Large intestine (tissue), 3 donors: ENCODE measurements around the gene RASAL3. TPM values are rescaled to one million over a fixed set of nuclear protein-coding genes. Genes with fewer than 3 reads are reported as not detected.
A peak's percentile ranks its signal among the peaks of the same experiment; 100 is the strongest.

Experiments used
- DNase-seq, 2 donors: peaks; one replicate each; pipeline versions ENCODE4 v3.0.0 to v3.0.0-alpha.2; 2013
- H3K27ac ChIP-seq: one replicate; pipeline ENCODE4 v1.5.1; 2013; ENCODE audit warnings: low read length
- H3K27me3 ChIP-seq: 2 replicates; pipeline ENCODE4 v1.6.1; 2013; ENCODE audit warnings: low read length; ENCODE audit not compliant: control insufficient read depth, insufficient read depth
- H3K36me3 ChIP-seq: 2 replicates; pipeline ENCODE4 v1.6.1; 2013; ENCODE audit warnings: low read length; ENCODE audit not compliant: control insufficient read depth, insufficient read depth
- H3K4me1 ChIP-seq: one replicate; pipeline ENCODE4 v1.6.1; 2013; ENCODE audit warnings: low read length; ENCODE audit not compliant: control insufficient read depth, insufficient read depth
- H3K4me3 ChIP-seq: one replicate; pipeline ENCODE4 v1.5.1; 2013; ENCODE audit warnings: low read length
- H3K9me3 ChIP-seq: one replicate; pipeline ENCODE4 v1.6.1; 2013; ENCODE audit warnings: mild to moderate bottlenecking, low read depth, low read length, moderate library complexity; ENCODE audit not compliant: control insufficient read depth
- WGBS: methylation state at CpG from one replicate; pipeline ENCODE4 v1.1.5; 2013; ENCODE audit warnings: low lambda C conversion rate; ENCODE audit not compliant: insufficient coverage; 5-methylcytosine and 5-hydroxymethylcytosine counted together
- polyA plus RNA-seq: library from polyadenylated mRNA; unstranded; fragments of 120-200 nt; gene quantifications from one replicate; pipeline ENCODE4 v1.2.1, GENCODE V29; 2013

Gene RASAL3
- polyA plus RNA-seq, 1 donor, result 2.8 TPM

GRCh38 chr19:15456871-15457700 lies 7.3 kb downstream of the RASAL3 start:
- Histone ChIP-seq H3K4me3 (no peak overlapping the region), H3K27me3 (peaks cover 79% of the 10 kb centered on the region), H3K36me3 (no peaks in the 10 kb centered on the region), H3K9me3 (no peaks in the 10 kb centered on the region), H3K4me1 (peaks cover 5% of the 10 kb centered on the region), H3K27ac (no peak overlapping the region)
- DNase-seq, result peak; percentile 41 to 49
- no CpG with 5 or more reads among the region's 86 CpGs for WGBS

- Histone ChIP-seq H3K36me3 (no peaks in the 10 kb centered on the region), H3K4me3 (no peak overlapping the region), H3K27me3 (peaks cover 78% of the 10 kb centered on the region), H3K27ac (no peak overlapping the region), H3K4me1 (peaks cover 5% of the 10 kb centered on the region), H3K9me3 (no peaks in the 10 kb centered on the region)
- no peak for DNase-seq
- WGBS, result no CpG with 5 or more reads among the region's 14 CpGs
Observed at GRCh38 chr19:15456441-15456840, 7.9 kb downstream of the RASAL3 start.

DNA sequence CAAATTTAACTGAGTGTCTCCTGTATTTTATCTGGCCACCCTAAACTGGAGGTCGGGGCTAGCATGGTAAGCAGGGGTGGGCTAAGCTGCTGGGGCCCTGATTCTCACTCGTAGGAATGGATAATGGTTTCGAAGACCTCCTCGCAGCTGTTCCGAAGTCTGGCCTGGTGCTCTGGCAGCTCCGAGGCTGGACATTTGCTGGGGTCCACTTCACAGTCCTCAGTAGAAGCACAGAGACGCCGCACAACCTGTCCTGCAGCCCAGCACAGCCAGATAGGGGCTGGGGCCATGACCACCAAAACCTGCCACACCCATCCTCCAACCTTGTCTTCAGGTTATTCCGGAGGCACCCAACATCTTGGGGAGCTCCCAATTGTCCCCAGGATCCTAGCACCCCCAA lies 8.3 kb downstream of the RASAL3 start:
- no peak overlapping the region for H3K4me3 ChIP-seq
- H3K27me3 ChIP-seq, result peaks cover 74% of the 10 kb centered on the region
- no peak for DNase-seq
- H3K4me1 ChIP-seq, result peaks cover 5% of the 10 kb centered on the region
- H3K36me3 ChIP-seq, result no peaks in the 10 kb centered on the region
- WGBS, result no CpG with 5 or more reads among the region's 9 CpGs
- no peak overlapping the region for H3K27ac ChIP-seq
- H3K9me3 ChIP-seq, result no peaks in the 10 kb centered on the region

DNA sequence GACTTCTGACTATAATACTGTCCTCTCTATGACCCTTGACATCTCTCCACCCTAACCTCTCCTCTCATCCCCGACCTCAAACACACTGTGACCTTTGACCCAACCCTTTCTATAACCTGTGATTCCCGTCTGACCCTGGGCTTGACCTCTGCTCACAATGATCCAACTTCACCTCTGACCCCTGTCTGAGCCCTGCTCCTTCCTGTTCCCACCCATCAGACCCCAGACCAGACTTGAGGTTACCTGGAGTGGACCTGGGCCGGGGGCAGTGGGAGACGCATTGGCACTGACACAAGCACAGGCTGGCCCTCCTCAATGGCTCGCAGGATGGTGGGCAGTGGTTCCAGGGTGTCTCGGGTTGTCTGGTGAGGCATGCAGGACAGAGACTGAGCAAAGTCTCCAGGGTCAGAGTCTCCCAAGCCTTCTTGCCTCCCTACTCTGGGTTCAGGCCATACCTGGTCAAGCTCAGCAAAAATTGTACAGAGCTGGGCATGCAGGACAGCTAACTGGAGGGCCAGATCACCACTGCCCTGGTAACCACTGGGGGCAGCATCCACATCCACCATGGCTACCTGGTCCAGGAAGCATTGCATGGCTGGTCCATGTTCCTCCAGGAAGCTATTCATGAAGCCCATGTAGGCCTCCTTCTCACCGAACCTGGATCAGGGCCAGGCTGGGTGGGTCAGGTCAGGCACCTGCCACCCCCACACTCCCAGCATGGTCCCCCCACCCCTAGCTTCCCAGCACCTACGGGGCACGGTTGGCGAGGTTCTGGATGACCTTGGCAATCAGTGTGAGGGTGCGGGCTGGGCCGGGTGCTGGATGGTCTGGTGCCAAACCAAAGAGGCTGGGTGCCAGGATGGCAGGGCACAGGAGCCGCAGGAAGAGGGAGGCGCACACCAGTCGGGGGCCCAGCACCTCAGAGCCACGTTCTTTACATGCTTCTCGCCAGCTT lies 10.2 kb downstream of the RASAL3 start:
- H3K36me3 ChIP-seq, result no peaks in the 10 kb centered on the region
- no peak for DNase-seq
- 71% methylated on average over 3 of the region's 17 CpGs for WGBS
- no peak overlapping the region for H3K27ac ChIP-seq
- no peaks in the 10 kb centered on the region for H3K9me3 ChIP-seq
- H3K27me3 ChIP-seq, result peaks cover 61% of the 10 kb centered on the region
- peaks cover 6% of the 10 kb centered on the region for H3K4me1 ChIP-seq
- H3K4me3 ChIP-seq, result no peak overlapping the region

DNA sequence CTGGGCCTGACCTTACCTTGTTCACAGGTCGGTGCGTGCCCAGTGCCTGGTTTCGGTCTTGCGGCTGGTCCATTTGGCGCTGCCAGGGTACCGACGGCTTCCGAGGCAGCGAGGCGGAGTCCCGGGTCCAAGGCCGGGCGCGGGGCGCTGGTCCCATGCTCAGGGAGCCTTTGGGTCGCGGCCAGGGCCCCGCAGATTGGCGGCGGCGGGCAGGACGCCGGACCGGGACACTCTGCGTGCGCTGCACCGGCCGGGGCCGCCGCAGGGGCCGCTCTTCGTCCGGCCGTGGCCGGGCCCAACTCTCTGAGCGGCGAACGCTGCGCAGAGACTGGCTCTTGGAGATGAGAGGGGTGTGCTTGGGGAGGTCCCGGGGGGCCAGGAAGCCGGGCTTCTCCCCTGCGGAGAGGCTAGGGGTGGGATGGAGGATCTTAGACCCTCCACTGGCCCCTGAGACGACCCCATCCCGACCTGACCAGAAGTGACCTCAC lies 11.2 kb downstream of the RASAL3 start:
- Histone ChIP-seq H3K9me3 (no peaks in the 10 kb centered on the region), H3K27me3 (peaks cover 53% of the 10 kb centered on the region), H3K4me1 (peaks cover 9% of the 10 kb centered on the region), H3K36me3 (no peaks in the 10 kb centered on the region), H3K27ac (no peak overlapping the region), H3K4me3 (no peak overlapping the region)
- no CpG with 5 or more reads among the region's 44 CpGs for WGBS
- DNase-seq, result no peak

GRCh38 chr19:15452111-15453047 lies 12.0 kb downstream of the RASAL3 start:
- Histone ChIP-seq H3K27me3 (peaks cover 47% of the 10 kb centered on the region), H3K4me3 (no peak overlapping the region), H3K9me3 (no peaks in the 10 kb centered on the region), H3K36me3 (no peaks in the 10 kb centered on the region), H3K27ac (no peak overlapping the region), H3K4me1 (peaks cover 9% of the 10 kb centered on the region)
- DNase-seq, result peak; percentile 76
- WGBS, result no CpG with 5 or more reads among the region's 37 CpGs

DNA sequence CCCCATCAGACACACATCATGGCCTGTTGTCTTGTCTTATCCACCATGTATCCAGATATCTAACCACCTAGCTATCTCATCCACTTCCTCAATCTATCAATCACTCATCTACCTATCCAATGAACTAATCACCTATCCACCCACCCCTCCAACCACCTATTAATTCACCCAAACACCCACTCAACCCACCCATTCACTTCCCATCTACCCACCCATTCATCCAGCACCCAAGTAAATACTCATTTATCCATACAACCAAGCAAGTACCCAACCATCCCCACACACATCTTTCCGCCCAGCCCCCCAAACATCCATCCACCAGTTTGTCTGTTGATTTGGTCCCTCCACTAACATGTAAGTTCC lies 13.8 kb downstream of the RASAL3 start:
- peaks cover 9% of the 10 kb centered on the region for H3K4me1 ChIP-seq
- DNase-seq, result no peak
- peaks cover 29% of the 10 kb centered on the region for H3K27me3 ChIP-seq
- no peak overlapping the region for H3K27ac ChIP-seq
- no peak overlapping the region for H3K4me3 ChIP-seq
- H3K36me3 ChIP-seq, result no peaks in the 10 kb centered on the region
- H3K9me3 ChIP-seq, result no peaks in the 10 kb centered on the region
- no CpG with 5 or more reads among the region's 1 CpG for WGBS

- WGBS, result no CpG with 5 or more reads among the region's 77 CpGs
- peak within 1 kb of the TSS; percentile 48 for H3K4me3 ChIP-seq
Observed at GRCh38 chr19:15449620-15450527, 14.5 kb downstream of the RASAL3 start, which contains the start of gene WIZ. Gene WIZ (minus strand): TSS chr19:15449956. CDS start chr19:15448307, 1,649 bp downstream.

More at GRCh38 chr19:15449620-15450527, 14.5 kb downstream of the RASAL3 start, which contains the start of gene WIZ:
- Histone ChIP-seq H3K27ac (no peak within 1 kb of the TSS), H3K27me3 (peaks cover 23% of the 10 kb centered on the region), H3K36me3 (no peaks in the 10 kb centered on the region), H3K4me1 (peaks cover 9% of the 10 kb centered on the region), H3K9me3 (no peaks in the 10 kb centered on the region)
- DNase-seq, result peak in 1 of 2 donors; percentile 78
